ENCODE data around the gene QSOX1.

QSOX1 gene

DNA sequence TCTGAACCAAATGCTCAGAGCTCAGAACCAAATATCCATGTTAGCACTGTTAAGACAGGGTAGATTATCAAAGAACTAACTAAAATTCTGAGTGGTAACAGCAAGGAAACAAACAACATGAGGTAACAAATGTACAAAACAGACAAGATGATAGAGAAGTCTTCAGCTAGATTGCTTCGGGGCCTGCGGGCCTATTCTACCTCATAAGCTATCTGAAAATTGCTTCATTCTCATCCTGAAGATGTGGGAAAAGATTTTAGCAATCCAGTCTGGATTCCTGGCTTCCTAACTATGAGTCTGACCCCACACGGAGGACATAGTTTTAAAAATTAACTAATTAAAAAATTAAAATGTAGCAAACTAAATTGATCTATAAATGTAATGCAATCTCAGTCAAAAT lies 9.2 kb upstream of the QSOX1 start:
- no peak for DNase-seq (ENCODE audit: low read depth)

DNA sequence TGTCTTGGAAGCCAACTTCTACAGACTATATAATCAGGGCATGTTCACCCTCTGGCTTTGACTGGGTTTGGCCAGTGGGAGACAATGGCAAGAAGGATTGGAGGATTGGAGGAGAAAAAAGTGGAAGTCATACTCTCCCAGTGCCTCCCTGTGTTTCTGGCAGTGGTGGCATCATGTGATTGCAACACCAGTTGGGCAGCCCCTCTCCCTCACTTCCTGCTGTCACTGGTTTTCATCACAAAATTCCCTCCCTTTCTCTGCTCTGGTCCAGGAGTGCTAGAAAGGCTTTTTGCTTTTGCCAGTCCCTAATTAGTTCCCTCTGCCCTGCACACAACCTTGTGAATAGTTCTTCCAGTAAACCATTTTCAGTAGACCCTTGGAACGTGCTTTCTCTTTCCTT lies 3.7 kb upstream of the QSOX1 start:
- no peak for DNase-seq (ENCODE audit: low read depth)

DNA sequence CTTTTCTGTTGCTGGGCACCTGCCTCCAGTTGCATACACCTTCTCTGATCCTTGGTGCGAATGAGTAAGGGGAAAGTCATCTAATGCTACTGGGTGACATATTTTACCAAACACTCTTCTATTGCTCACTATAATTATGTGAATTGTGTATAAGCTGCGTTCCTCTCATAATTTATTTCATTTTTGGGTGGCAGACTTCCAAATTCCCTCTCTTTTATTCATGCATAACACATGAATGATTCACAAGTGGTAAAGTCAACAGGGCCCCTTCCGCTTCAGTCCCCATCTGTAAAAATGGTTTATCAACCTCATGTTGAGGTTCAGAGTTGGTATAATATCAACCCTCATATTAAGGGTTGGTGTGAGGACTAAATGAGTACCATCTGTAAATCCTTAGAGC lies 3.2 kb upstream of the QSOX1 start:
- DNase-seq (ENCODE audit: low read depth), result no peak

DNA sequence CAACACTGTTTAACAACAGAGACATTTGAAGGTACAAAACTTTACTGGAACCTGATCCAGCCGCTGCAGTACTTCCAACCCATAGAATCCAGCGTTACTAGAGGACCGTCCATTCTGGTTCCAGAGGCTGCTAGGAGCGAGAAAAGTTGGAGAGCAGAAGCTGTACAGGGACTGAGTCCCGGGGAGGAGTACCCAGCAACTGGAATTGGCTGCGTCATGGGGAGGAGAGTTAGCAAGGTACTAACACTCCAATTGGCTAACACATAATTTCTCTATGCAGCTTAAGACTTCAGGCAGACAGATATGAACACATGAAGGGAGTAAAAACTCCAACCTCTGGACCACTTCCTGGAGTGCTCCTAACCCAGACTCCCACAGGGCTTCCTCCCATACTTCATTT lies 2.1 kb upstream of the QSOX1 start:
- DNase-seq (ENCODE audit: low read depth), result no peak

DNA sequence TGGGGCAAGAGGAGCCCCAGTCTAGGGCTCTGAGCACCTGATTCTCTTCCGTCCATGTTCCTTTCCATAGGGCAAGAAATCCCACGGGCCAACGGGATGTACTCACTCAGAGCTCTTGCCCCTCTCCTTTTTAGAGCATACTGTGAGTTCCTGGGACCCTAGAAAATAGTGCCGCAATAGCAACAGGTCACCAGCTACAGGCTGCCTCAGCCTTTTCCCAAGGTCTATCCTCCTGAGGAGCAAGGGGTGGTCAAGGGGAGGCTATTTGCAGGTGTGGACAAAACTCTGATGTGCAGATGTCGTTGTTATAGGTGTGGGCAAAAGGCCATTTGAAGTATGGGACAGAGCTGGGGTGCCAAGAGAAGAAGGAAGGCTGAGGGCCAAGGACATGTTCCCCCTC lies 1.6 kb upstream of the QSOX1 start:
- no peak for DNase-seq (ENCODE audit: low read depth)

DNA sequence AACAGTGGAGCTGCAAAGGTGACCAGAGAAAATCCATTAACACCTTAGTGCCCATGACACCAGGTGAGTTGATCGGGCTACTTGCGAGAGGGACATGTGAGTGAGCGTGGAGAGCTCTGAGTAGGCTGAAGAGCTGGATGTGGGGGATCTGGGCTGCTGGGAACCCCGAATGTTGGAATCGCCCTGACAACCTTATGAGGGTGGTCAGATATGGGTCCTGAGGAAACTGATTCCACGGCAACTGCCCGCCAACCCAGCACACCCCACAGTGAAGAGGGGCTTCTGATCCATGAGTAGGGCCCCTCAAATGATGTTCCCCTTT lies 705 bp upstream of the QSOX1 start:
- no peak for DNase-seq (ENCODE audit: low read depth)

DNA sequence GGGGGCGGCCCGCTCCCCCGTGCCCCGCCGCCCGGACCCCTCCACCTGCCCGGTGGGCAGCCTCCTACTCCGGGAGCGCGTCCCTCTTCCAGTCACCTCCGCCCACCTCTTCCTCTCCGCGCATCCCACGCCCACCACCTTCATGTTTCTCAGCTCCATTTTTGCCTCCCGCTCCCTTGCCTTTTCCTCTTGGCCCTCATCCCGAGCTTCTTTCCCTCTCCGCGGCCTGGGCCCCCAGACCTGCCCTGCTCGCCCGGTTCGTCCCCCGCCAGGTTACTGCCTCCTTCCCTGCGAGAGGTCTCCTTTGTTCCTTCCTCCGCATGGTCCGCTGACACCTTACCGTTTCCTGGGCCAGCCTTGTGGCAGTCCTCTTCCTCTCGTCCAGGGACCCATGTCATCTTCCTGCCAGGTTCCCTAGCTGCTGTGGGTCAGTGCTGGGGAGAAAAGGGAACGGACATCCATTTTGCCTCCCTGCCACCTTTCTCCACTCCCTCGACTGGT lies 563 bp downstream of the QSOX1 start:
- peak; percentile 17 for DNase-seq (ENCODE audit: low read depth)

DNA sequence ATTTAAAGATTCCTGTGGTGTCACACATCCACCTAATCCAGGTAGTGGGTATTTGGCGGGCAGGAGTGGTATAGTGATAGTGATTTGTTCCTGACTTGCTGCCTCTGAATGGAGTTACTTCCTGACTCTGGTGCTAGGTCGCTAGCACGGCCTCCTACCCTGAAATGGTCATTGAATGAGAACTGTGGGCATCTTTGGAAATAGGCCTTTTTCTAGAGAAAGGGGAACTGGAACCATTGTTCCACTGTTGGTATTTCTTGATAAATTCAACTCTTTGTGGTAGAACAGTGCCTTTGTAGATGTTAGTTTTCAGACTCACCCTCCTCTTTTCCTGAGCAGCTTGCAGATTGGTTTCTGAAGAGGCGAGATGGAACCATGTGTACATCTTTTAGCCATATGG lies 1.5 kb downstream of the QSOX1 start:
- no peak for DNase-seq (ENCODE audit: low read depth)

DNA sequence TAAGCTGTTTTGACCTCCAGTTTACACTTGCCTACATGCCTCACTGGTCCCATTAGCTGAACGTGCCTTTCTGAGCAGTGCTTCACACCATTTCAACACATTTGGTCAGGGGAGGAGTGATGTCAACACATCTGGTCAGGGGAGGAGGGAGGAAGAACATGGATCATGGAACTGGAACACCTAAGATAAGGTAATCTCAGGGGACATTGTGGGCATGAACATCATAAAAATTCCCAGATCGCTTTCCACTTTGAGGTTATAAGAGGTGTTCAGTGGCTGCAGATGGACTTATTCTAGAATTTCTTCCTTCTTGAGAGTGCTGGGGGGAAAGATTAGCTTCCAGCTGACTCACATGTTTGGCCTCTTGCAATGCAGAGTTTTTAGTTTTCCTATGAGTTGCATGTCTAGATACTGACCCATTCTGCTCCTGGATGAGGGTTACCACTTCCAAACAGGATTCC lies 2.0 kb downstream of the QSOX1 start:
- DNase-seq (ENCODE audit: low read depth), result no peak

DNA sequence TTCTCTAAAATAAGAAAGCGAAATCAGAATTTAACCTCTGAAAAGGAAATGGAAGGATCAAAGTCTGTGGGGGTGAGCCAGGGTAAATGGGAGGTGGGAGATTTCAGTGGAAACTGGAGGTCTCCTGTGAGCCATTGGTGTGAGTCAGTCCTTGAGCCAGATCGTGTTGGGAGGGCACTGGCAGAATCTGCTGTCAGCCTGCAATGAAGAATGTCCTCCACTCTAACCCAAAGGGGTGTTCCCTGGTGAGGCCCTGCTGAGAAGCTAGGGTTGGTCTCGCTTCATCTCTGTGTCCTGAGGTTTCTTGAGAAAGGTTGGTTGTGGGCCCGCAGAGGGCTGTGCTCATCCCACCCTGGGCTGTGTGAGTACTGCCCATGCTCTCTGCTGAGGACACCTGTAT lies 2.4 kb downstream of the QSOX1 start:
- no peak for DNase-seq (ENCODE audit: low read depth)

DNA sequence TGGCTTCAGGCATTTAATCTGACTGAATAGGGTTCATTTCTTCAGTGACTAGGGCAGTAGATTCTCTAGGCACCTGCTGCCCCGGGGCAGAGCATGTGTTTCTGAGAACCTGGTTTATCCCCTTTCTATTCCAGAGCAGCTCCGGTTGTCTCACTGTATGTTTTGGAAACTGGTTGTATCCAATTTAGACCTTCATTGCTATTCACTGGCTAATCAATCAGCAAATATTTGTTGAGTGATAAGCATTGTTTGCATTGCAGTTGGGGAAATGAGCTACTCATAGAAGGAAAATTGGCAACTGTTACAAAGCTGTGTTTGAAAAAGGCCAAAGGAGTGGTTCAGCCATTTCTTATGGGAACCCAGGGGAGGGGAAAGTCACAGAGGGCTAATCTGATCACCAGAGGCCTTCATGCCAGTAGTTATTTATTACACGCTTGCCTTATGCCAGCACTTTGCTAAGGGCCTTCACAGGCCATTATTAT lies 2.9 kb downstream of the QSOX1 start:
- DNase-seq (ENCODE audit: low read depth), result no peak

DNA sequence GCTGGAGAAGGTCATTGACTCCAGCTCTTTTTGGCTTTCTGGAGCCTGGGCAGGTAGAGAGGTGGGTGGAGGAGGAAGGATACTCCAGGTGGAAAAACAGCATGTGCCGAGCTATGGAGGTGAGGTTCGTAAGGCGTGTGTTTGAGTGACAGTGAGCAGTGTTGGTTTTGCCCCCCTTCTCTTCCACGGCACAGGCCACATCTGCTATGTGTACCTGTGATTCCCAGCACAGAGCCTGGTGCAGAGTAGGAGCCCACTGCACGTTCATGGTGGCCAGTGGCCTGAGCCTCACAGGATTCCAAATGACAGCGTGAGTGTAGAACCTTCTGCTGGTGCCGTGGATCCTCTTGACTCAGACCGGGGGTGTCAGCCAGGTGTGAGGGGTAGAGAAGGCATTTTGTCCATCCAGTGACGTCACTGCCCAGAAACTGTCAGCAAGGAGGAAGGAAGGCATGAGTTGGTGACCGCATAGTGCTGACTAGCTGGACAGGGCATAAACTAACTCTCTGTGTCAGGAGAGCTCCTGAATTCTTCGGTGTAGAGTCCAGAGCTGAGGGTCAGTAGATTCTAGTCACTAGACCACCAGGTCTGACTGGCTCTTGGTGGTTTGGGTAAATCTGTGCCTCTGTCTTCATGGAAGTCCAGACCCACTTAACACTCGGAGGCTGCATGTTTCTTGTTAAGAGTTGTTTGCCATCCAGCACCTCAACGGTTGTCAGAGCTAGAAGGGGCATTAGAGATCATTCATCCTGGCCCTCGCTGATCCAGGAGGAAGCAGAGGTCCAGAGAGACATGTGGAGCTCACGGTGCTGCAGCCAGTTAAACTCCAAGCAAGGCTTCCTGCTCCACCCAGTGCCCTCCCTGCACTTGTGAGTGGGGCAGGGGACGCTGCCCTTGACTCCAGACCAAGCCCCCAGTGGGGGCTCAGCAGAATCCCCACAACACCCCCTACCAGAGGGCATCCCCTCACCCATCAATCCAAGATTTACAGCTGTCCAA lies 3.8 kb downstream of the QSOX1 start:
- DNase-seq (ENCODE audit: low read depth), result no peak

DNA sequence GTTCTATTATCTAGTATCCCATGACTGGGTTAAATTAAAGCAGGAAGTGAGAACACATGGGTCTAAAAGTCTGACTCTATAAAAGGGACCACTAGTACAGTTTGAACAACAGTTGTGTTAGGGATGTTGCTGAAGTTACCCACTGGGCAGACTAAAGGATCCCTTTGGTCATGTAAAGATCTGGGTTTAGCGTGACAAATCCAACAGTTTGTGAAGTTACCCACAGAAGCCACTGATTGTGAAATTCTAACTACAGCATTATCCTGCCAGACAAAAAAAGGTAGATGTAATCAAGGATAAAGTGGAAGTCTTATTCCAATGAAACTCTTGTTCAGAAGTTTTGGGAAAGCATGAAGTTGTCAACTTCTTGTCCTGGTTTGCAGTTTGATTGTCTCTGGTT lies 5.7 kb downstream of the QSOX1 start:
- no peak for DNase-seq (ENCODE audit: low read depth)

DNA sequence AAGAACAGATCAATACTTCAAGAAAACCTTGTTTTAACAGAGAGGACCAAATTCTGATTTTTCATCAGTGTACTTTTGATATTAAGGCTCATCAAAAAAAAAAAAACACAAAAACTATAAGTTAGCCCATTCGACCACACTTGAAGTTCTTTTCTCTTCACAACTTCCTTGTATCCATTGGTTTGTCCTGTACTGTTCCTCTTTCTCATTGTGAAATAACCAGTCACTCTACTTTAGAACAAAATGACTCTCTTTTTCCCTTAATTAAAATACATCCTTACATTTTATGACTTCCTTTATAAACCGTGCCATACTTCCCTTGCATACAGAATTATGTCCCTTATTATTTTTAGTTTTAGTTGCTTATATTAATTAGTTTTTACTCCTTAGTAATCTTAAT lies 8.4 kb downstream of the QSOX1 start:
- DNase-seq (ENCODE audit: low read depth), result no peak

DNA sequence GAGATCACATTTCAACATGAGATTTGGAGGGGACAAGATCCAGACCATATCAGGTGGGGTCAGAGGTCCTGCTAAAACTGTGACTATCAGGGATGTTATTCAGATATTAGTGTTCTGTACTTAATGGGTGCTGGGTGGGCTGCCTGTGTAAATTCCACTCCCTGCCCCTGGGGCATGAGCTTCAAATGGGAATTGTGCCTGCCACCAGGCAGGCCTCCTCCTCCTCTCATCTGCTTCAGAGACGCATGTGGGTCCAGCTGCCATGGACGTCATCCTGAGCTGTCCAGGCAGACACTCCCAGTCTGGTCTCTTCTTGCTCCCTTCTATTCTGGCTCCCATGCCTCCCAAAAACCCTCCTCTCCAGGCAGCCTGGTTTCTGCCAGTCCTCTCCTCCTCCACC lies 10.4 kb downstream of the QSOX1 start:
- DNase-seq (ENCODE audit: low read depth), result no peak

DNA sequence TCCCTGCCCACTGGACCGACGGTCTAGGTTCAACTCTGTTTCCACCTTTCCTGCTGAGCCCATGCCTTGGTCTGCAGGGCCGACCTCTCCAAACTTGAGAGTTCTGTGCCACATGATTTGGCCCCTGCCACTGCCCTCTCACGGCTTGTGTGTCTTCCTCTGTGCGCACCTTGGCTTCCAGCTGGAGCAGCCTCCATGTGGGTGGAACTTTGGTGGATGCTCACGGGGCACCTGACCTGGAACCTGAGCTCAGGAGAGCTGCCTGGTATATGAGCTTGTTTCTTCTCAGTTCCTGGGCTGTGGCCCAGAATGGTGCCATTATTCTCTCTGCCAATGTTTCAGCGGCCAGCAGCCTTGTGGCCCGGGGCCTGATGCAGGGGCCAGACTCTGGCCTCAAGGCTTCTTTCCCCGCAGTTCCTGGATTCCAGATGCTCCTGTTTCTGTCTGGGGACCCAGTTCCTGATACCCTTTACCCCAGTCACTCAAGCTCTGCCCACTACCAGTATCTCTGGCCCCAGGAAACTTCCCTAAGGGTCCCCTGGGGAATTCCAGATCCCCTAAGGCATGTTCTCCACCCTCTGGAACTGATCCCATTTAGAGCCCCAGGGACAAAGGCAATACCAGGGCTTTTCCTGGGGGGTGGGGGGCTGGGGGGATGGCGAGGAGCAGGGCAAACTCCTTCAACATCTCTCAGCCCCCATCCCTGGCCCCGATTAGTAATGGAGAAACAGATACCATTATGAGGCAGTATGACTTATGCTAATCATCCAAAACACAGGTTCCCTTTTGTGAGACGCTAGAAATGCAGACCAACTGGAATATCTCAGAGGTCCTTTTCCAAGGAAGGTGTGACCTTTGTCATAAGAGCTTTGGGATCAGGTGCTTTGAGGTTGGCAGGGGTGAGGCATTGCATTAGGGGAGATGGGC lies 11.1 kb downstream of the QSOX1 start:
- DNase-seq (ENCODE audit: low read depth), result no peak

DNA sequence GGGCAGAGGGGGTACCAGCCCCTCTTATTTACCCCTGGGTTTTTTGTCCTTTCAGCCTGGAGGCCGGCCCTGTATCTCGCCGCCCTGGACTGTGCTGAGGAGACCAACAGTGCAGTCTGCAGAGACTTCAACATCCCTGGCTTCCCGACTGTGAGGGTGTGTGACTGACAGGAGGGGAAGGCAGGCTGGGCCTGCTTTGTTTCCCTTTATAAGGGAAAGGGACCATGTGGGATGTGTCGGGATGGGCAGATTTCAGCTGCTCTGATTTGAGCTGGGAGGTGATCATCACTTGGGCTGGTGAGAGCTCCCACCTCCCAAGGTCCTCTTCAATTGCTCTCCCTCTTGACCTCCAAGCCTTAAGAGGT lies 11.7 kb downstream of the QSOX1 start:
- no peak for DNase-seq (ENCODE audit: low read depth)

DNA sequence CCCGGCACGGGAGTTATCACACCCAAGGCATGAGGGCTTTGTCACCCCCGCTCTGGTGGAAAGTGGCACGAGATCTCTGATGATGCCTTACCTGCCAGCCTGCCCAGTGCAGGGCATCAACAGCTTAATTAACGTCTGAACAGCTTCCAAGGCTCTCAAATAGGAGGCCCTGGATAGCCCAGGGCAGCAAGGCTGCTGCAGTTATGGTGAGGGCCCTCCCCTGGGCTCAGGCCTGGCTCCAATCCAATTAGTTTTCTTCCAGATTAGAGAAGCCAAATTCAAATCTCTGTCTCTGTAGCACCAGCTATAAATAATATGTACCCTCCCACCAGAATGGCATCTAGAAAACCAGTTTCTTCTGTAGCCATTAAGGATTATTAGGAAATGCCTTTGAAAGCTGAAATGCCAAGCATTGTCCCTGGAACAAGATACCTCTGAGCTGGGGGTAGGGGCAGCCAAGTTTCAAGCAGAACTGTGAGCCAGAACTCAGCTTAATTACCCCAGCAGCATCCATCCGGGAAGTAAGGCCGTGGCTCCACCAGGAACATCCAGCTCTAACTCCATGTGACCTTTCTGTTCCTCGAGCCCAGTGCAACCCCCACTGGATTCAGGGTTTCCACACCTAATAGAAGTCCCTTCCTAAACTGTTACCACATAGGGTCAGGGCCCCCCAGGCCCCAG lies 12.5 kb downstream of the QSOX1 start:
- DNase-seq (ENCODE audit: low read depth), result no peak

DNA sequence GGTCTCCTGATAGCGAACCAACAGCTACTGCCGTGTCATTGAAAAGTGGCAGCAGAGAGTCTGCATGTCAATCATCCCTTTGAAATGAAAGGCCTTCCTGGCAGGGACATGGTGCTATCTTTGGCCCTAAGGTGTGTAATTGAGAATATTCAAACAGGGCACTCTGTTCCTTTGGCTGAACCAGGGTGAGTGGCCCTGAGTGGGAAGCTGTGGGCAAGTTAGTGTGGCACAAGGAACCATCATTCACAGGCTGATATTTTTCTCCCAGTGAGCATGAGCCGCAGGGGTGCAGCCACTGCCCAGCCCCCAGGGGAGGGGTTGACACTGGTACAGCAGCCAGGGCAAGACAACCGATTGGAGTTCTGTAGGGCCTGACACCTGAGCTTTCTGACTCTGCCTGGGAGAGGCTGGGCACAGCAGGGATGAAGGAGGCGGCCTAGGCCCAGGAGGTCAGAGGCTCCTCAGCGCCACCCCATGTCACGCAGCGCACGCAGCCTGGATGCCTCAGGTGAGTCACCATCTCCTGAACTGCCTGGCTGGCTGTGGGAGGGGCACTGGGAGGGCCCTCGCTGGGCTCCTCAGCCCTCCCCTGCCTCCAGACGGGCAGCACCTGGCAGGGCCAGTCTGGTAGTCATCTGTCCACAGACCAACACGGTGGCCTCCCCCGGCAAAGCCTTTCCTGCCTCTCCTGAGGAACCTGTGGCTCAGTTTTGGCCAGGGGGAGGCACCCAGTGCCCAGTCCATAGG lies 13.2 kb downstream of the QSOX1 start:
- DNase-seq (ENCODE audit: low read depth), result no peak

DNA sequence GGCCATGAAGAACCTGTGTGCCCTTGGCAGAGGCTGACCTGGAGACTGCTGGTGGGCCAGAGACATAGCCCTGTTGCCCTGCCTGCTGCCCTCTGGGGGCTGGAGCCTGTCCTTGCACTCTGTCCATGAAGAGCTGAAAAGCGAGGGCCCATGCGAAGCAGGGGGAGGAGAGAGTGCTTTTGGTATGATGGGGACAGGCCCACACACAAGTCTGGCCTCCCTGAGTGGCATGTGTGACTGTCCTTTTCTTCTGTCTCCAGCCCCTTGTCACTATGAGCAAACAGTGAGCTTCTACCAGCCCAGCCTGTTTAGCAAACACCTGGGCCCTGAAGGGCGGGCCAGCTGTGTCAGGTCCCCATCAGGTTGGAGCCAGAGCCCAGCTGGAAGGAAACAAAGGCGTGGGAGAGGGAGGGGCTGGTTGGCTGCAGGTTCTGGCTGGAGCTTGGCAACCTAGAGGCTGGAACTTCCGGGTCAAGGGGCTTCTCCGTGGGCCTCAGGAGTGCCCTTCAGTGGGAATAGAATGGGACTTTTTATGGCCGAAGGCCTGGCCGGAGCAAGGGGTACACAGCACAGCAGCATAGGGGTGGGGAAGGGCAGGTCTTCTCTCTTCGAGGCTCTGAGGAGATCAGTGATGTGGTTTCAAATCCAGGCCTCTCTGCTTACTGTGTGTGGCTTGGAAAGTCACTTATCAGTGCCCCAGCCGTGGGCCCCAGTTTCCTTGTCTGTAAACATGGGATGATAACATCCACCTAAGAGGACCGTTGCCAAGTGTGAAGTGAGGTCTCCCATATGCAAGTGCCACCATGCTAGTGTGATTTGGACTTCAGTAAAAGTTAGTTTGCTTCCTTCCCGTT lies 14.3 kb downstream of the QSOX1 start:
- DNase-seq (ENCODE audit: low read depth), result peak; percentile 9
